ENCODE results near the gene LDB3. TPM values are rescaled to one million over a fixed set of nuclear protein-coding genes. Genes with fewer than 3 reads are reported as not detected.

Gene LDB3
- total RNA-seq, 2 experiments from 2014 or later: 0.06 to 0.20 TPM

- peaks cover 2% of the 10 kb centered on the region for H3K4me1 Mint-ChIP-seq
- H3K4me3 Mint-ChIP-seq: no peak overlapping the region
- peaks cover 7% of the 10 kb centered on the region for H3K27me3 Mint-ChIP-seq
- DNase-seq: no peak
- H3K27ac Mint-ChIP-seq: no peak overlapping the region
- H3K36me3 Mint-ChIP-seq: peaks cover 11% of the 10 kb centered on the region
- peaks cover 5% of the 10 kb centered on the region for H3K9me3 Mint-ChIP-seq
Observed at GRCh38 chr10:86779220-86780017, 111.1 kb downstream of the LDB3 start.

GRCh38 chr10:86782701-86783418 lies 114.5 kb downstream of the LDB3 start:
- no peak for DNase-seq
- peaks cover 12% of the 10 kb centered on the region for H3K27me3 Mint-ChIP-seq
- peaks cover 14% of the 10 kb centered on the region for H3K9me3 Mint-ChIP-seq
- peaks cover 22% of the 10 kb centered on the region for H3K36me3 Mint-ChIP-seq
- H3K4me1 Mint-ChIP-seq: peaks cover 2% of the 10 kb centered on the region
- no peak overlapping the region for H3K27ac Mint-ChIP-seq
- no peak overlapping the region for H3K4me3 Mint-ChIP-seq

- H3K27me3 Mint-ChIP-seq: peaks cover 12% of the 10 kb centered on the region
- peaks cover 13% of the 10 kb centered on the region for H3K9me3 Mint-ChIP-seq
- H3K36me3 Mint-ChIP-seq: peaks cover 20% of the 10 kb centered on the region
Observed at GRCh38 chr10:86785037-86785436, 116.7 kb downstream of the LDB3 start.

More at GRCh38 chr10:86785037-86785436, 116.7 kb downstream of the LDB3 start:
- H3K27ac Mint-ChIP-seq: no peak overlapping the region
- DNase-seq: no peak
- peaks cover 2% of the 10 kb centered on the region for H3K4me1 Mint-ChIP-seq
- H3K4me3 Mint-ChIP-seq: no peak overlapping the region

Other genes with a start within 250 kb of the LDB3 start
- gene WAPL, start 146.7 kb upstream of the LDB3 start, total RNA-seq: 10 to 100 TPM; 51.7 to 53.3 TPM
- gene OPN4, start 14.0 kb upstream of the LDB3 start, total RNA-seq: not detected
- 1 to 10 TPM; 7.5 to 8.4 TPM for gene BMPR1A, start 88.1 kb downstream of the LDB3 start, total RNA-seq